ENCODE measurements around the gene ARPP21. TPM values are rescaled to one million over a fixed set of nuclear protein-coding genes. Genes with fewer than 3 reads are reported as not detected.

ARPP21 gene
- total and polyA plus RNA-seq, 8 donors = 0.26 to 0.31 TPM; not detected in 6

DNA sequence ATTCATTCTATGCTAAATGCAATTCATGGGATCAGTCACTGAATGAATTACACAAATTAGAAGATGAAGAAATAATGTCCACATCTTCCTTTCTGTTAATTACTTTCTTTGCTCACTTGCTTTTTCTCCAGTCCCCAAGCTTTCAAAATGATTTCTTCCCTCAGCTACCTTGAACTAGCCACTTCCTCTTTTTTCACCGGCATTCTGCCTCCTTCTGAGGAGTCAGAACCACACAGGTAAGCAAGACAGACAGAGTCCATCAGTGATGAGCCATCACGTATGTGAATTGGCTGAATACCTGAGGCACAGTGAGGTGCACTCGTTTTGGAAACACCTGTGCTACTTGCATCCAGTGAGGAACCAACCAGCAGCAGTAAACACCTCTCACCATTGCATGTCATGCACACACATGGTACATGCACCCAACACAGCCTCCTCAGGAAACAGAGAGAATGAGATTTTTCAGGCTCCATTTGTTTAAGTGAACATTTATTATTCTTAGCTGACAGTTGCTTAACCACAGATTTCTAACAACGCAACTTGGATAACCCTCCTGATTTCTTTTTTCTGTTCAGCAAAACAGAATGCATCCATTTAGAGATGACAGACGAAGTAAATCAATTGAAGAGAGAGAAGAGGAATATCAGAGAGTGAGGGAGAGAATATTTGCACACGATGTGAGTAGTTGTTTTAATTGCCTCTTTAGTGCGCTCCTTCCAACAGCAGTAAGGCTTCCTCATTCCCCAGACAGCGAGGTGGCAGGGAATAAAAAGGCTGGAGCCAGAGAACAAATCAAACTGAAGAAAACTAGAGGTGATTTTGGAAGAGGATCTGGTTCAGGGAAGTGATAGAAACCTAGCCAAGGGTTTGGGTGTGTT is 69.3 kb downstream of the ARPP21 start:
- no peak for FAIRE-seq
- no peak for DNase-seq
- TF ChIP-seq, protein P1, sequence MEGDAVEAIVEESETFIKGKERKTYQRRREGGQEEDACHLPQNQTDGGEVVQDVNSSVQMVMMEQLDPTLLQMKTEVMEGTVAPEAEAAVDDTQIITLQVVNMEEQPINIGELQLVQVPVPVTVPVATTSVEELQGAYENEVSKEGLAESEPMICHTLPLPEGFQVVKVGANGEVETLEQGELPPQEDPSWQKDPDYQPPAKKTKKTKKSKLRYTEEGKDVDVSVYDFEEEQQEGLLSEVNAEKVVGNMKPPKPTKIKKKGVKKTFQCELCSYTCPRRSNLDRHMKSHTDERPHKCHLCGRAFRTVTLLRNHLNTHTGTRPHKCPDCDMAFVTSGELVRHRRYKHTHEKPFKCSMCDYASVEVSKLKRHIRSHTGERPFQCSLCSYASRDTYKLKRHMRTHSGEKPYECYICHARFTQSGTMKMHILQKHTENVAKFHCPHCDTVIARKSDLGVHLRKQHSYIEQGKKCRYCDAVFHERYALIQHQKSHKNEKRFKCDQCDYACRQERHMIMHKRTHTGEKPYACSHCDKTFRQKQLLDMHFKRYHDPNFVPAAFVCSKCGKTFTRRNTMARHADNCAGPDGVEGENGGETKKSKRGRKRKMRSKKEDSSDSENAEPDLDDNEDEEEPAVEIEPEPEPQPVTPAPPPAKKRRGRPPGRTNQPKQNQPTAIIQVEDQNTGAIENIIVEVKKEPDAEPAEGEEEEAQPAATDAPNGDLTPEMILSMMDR (IDR thresholded peaks at IDR 0.05) = no peak
- WGBS, 2 donors = 33 to 39% methylated on average over 8 of the region's 8 CpGs
- Histone ChIP-seq H3K27me3 (peaks cover 0 to 3% (median 0%) of the 10 kb centered on the region in 4 donors), H3K4me3 (no peak overlapping the region), H3K36me3 (no peaks in the 10 kb centered on the region), H3K27ac (no peak overlapping the region), H3K9me3 (no peaks in the 10 kb centered on the region), H3K4me1 (no peaks in the 10 kb centered on the region)
- intact Hi-C loops (cut with DNase I) = no loop called here
- no peak for ATAC-seq

DNA sequence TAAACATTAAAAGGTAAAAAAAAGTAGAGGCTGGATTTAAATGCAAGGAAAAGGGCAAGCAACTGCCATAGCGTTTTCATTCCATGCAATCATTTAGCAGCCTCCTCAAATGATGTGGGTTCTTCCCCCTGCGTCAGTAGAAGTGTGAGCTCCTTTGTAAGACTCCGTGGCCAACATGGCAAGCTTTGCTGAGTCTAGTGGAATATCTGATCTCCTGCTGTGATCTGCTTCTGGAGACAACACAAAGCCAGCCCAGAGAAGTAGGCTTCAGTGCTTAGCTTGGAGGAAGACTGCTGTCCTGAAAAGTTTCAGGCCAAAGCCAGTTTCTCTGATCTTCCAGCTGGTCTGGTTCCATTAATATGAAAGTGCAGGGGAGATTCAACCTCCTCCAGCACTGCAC is 70.4 kb downstream of the ARPP21 start:
- DNase-seq = no peak
- H3K4me1 ChIP-seq = no peaks in the 10 kb centered on the region
- H3K4me3 ChIP-seq = no peak overlapping the region
- no peak overlapping the region for H3K27ac ChIP-seq
- ATAC-seq = no peak
- no peaks in the 10 kb centered on the region for H3K36me3 ChIP-seq
- intact Hi-C loops (cut with DNase I) = no loop called here
- no peak for FAIRE-seq
- WGBS, 2 donors = 45 to 60% methylated on average over 3 of the region's 3 CpGs
- H3K27me3 ChIP-seq = peaks cover 0 to 3% (median 0%) of the 10 kb centered on the region in 4 donors
- H3K9me3 ChIP-seq = no peaks in the 10 kb centered on the region
- TF ChIP-seq, protein P1 (IDR thresholded peaks at IDR 0.05) = no peak

DNA sequence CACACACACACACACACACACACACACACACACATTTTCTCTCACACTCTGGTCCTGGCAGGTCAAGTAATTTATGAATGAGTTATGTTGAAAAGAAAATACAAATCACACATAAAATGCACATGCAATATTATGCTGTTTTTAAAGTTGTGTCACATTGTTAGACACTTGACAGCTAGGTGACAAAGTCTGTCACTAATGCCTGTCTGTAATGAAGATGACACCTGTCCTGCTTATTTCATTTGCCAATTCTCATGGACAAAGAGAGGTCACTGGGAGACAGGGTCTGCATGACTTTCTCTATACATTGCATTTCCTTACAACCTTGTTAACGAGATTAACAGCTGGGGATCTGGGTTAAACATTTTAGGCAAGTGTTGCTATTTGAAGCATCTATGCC is 71.2 kb downstream of the ARPP21 start:
- Histone ChIP-seq H3K27ac (no peak overlapping the region), H3K4me3 (no peak overlapping the region), H3K9me3 (no peaks in the 10 kb centered on the region), H3K4me1 (no peaks in the 10 kb centered on the region), H3K36me3 (no peaks in the 10 kb centered on the region), H3K27me3 (peaks cover 0 to 5% (median 0%) of the 10 kb centered on the region in 4 donors)
- DNase-seq (no peak), ATAC-seq (no peak), FAIRE-seq (no peak)
- intact Hi-C loops (cut with DNase I) = no loop called here
- TF ChIP-seq, protein P1 (IDR thresholded peaks at IDR 0.05) = no peak
- WGBS, 2 donors = 42 to 46% methylated on average over 1 of the region's 1 CpG

DNA sequence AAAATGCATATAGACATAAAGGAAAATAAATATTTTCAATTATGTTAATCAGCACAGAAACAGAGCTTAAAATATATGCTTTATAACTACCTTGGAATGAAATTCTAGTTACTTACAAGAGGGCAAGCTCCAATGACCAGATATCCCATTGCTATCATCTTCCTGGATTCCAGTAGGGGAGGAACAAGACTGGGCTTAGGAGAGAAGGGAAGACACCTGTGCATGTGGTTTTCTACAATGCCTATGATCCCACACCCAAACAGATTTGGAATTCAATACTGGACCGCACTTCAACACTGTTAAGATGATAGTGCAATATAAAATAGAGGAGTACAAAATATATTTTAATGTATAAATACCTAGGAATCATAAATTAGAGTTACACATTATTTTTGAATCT is 79.6 kb downstream of the ARPP21 start:
- WGBS, 2 donors = 71 to 92% methylated on average over 1 of the region's 1 CpG

More for the DNA sequence above, 79.6 kb downstream of the ARPP21 start:
- Histone ChIP-seq H3K36me3 (no peaks in the 10 kb centered on the region), H3K9me3 (no peaks in the 10 kb centered on the region), H3K27ac (no peak overlapping the region), H3K27me3 (peaks cover 0 to 12% (median 1%) of the 10 kb centered on the region in 4 donors), H3K4me1 (no peaks in the 10 kb centered on the region), H3K4me3 (no peak overlapping the region)
- no peak for DNase-seq
- no peak for ATAC-seq
- TF ChIP-seq, protein P1 (IDR thresholded peaks at IDR 0.05) = no peak
- intact Hi-C loops (cut with DNase I) = no loop called here
- no peak for FAIRE-seq
